BJ (cell line): ENCODE data around the gene CTNNA1. TPM values are rescaled to one million over a fixed set of nuclear protein-coding genes. Genes with fewer than 3 reads are reported as not detected.

Experiments used
- CTCF ChIA-PET: fragments of 350-600 bp; formaldehyde crosslinking; extraction: SDS; loops from one replicate; lab custom pipeline; 2021; ENCODE audit warnings: antibody characterized with exemption, inconsistent platforms; lab: Yijun Ruan, JAX
- POLR2A ChIA-PET: fragments of 300-600 bp; sonication (Branson Sonifier 250); formaldehyde crosslinking; extraction: SDS; loops from one replicate; lab custom pipeline; 2021; ENCODE audit warnings: antibody characterized with exemption; lab: Charles Lee
- DNase-seq: peaks from one replicate; pipeline ENCODE4 v3.0.0-alpha.2; 2011; ENCODE audit warnings: low read depth
- H3K27me3 ChIP-seq: 2 replicates; pipeline ENCODE4 v1.6.0; 2011; ENCODE audit warnings: low read length; ENCODE audit not compliant: control insufficient read depth, insufficient read depth
- H3K36me3 ChIP-seq: 2 replicates; pipeline ENCODE4 v1.5.1; 2011; ENCODE audit warnings: low read length; ENCODE audit not compliant: control insufficient read depth, insufficient read depth
- H3K4me3 ChIP-seq: 2 replicates; pipeline ENCODE4 v1.5.1; 2011; ENCODE audit warnings: low read depth, mild to moderate bottlenecking, control low read depth, low read length
- polyA plus RNA-seq: library from polyadenylated mRNA; depleted of rRNA; stranded (reverse); fragments of >200 nt; gene quantifications from 2 replicates; pipeline ENCODE4 v1.2.3, GENCODE V29; 2011
- TF ChIP-seq, protein P1 (sequence below): IDR thresholded peaks from 2 replicates; pipeline ENCODE4 v1.5.1; 2011; ENCODE audit warnings: low read depth, mild to moderate bottlenecking, control low read depth, inconsistent platforms, low read length, moderate library complexity; ENCODE audit not compliant: insufficient read depth

Gene CTNNA1
- polyA plus RNA-seq, 1 experiment = 169 TPM

DNA sequence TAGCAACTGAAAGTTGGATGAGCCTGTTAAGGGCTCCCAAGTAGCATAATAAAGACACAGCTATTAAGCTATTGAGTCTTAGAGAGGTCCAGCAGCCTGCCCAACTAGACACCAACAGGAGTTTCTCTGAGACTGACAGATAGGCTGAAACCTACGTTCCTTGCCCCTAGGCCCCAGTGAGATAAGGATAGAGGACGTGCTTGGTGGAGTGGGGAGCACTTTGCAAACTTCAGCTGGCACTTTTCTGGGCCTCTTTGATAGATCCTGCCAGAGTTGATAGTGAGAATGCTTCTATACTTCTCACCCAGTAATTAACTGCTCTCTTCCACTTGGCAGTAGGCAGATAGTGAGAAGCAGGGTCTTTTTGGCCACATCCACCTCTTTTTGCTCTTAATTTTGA is 20.8 kb upstream of the CTNNA1 start:
- ChIA-PET POLR2A (no interaction called here), CTCF (interaction anchor here (0.5 kb wide), 1 partner anchor 122 kb away, joined by 3 read pairs; no protein-coding TSS in a partner anchor)

DNA sequence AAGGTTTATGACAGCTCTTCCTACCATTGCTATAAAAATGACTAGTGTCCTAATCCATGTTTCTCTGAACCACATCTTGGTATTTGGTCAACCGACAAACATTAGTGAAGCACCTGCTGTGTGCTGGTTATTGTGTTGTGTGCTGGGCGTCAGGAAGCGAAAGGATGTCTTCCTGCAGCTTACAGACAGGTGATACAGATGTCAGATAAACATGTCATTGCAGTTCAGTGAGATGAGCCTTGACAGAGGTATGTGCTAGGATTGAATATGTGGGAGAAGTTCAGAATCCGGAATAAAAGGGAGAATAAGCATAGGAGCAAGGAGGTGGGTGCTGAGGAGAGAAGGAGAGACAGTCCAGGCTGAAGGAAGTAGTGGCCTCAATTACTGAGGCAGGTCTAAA is 20.3 kb upstream of the CTNNA1 start:
- DNase-seq = no peak
- POLR2A ChIA-PET = no interaction called here
- H3K4me3 ChIP-seq = no peak overlapping the region
- TF ChIP-seq, protein P1, sequence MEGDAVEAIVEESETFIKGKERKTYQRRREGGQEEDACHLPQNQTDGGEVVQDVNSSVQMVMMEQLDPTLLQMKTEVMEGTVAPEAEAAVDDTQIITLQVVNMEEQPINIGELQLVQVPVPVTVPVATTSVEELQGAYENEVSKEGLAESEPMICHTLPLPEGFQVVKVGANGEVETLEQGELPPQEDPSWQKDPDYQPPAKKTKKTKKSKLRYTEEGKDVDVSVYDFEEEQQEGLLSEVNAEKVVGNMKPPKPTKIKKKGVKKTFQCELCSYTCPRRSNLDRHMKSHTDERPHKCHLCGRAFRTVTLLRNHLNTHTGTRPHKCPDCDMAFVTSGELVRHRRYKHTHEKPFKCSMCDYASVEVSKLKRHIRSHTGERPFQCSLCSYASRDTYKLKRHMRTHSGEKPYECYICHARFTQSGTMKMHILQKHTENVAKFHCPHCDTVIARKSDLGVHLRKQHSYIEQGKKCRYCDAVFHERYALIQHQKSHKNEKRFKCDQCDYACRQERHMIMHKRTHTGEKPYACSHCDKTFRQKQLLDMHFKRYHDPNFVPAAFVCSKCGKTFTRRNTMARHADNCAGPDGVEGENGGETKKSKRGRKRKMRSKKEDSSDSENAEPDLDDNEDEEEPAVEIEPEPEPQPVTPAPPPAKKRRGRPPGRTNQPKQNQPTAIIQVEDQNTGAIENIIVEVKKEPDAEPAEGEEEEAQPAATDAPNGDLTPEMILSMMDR = no peak
- peaks cover 2% of the 10 kb centered on the region; the same call in 1 of the 2 replicates for H3K27me3 ChIP-seq
- CTCF ChIA-PET = no interaction called here
- H3K36me3 ChIP-seq = no peaks in the 10 kb centered on the region

More for the DNA sequence above, 20.8 kb upstream of the CTNNA1 start:
- DNase-seq = no peak
- no peaks in the 10 kb centered on the region for H3K36me3 ChIP-seq
- H3K4me3 ChIP-seq = no peak overlapping the region
- TF ChIP-seq, protein P1 = no peak
- peaks cover 2% of the 10 kb centered on the region; the same call in 1 of the 2 replicates for H3K27me3 ChIP-seq

DNA sequence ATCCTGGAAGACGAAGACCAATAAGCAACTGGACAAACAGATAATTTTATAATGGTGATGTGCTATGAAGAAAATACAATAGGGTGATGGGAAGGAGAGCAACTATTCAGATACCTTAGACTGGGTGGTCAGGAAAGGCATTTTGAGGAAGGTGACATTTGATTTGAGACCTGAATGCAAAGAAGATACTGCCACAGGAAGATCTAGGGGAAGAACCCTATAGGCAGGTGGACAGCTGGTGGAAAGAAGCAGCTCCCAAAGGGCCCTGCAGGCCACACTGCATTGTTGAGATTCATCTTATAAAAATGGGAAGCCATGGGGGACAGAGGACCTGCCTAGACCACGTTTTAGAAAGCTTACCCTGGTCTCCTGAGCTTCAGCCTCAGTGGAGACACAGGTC is 19.7 kb upstream of the CTNNA1 start:
- POLR2A ChIA-PET = no interaction called here
- CTCF ChIA-PET = no interaction called here
- TF ChIP-seq, protein P1 = no peak
- Histone ChIP-seq H3K36me3 (no peaks in the 10 kb centered on the region), H3K4me3 (no peak overlapping the region), H3K27me3 (peaks cover 2% of the 10 kb centered on the region; the same call in 1 of the 2 replicates)
- no peak for DNase-seq

DNA sequence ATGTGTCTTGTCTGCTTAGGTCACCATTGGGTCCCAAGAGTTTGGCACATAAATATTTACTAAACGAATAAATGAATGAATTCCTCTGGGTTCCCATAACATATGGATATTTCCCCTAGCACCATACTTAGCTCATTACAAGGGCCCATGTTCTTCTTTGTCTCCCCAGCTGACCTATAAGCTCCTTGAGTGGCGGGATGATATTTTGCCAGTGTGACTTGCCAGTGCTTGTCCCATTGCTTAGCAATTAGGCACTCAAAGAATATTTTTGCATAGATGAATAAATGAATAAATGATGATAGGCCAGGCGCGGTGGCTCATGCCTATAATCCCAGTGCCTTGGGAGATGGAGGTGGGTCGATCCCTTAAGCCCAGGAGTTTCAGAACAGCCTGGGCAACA is 16.9 kb upstream of the CTNNA1 start:
- DNase-seq = no peak
- TF ChIP-seq, protein P1 = no peak
- Histone ChIP-seq H3K36me3 (no peaks in the 10 kb centered on the region), H3K27me3 (no peaks in the 10 kb centered on the region), H3K4me3 (no peak overlapping the region)
- ChIA-PET POLR2A (no interaction called here), CTCF (interaction anchor here (1.6 kb wide), 1 partner anchor 11 kb away, joined by 4 read pairs; no protein-coding TSS in a partner anchor)

DNA sequence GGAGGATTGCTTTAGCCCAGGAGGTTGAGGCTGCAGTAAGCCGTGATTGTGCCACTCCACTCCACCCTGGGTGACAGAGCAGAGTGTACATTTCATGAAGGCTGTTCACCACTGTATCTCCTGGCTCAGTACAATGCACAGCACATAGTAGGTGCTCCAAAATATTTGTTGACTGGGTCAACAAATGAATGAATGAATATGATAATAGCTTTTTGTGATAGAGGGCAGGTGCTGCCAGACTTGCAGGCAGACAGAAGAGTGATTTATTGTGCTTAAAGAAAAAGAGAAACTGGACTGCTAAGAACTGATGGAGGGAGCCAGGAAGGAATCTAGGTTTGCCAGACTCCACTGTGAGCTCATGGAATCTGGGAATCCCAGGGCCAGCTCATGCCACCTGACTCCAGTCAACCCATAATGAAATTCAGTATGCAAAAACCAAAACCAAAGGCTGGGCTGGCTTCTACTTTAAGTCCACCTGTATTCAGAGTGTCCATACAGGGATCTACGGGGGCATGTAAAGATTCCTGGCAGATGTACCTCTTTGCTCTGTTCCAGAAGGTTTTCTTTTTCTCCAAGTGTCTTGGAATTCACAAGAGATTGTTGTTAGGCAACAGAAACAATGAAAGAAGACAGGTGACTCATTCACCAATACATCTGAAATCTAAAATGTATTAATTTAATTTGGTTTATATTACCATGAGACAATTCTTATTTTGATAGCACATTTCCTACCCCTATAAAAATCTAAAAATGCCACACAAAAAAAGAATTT is 15.5 kb upstream of the CTNNA1 start:
- H3K36me3 ChIP-seq = no peaks in the 10 kb centered on the region
- ChIA-PET POLR2A (no interaction called here), CTCF (interaction anchor here (1.6 kb wide), 1 partner anchor 12 kb away, joined by 4 read pairs; no protein-coding TSS in a partner anchor)
- DNase-seq = no peak
- no peaks in the 10 kb centered on the region for H3K27me3 ChIP-seq
- TF ChIP-seq, protein P1 = no peak
- no peak overlapping the region for H3K4me3 ChIP-seq
